ENCODE data around the gene ZNF343. TPM values are rescaled to one million over a fixed set of nuclear protein-coding genes. Genes with fewer than 3 reads are reported as not detected.
"Not testable (repeated sequence)": the region's sequence is repeated elsewhere in the genome, so short reads cannot be mapped to it uniquely, and the experiment has no call there.

Gene ZNF343
- polyA plus RNA-seq, 1 donor = 10.2 TPM

DNA sequence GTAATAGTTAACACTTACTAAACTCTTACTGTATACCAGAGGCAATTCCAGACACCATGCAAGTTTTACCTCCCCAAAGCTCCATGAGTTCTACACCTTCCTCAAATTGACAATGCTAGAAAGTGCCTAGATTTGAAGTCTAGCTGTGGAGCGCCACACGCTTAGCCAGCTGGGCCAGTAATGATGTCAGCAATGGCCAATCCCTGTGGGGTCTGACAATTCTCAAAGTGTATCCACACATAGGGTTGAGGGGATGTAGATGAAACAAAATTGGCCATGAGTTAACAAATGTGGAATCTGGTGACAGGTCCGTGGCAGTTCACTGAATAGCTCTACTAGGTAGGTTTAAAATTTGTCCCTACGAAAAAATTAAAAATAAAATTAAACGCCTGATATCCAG is 1.3 kb downstream of the ZNF343 start:
- Histone ChIP-seq H3K4me3 (ENCODE audit: low read length) (no peak overlapping the region), H3K4me1 (ENCODE audit: control insufficient read depth, insufficient read depth, low read length) (peaks cover 11% of the 10 kb centered on the region), H3K27ac (ENCODE audit: low read length) (no peak overlapping the region), H3K27me3 (ENCODE audit: control insufficient read depth, insufficient read depth, low read length) (no peaks in the 10 kb centered on the region), H3K9me3 (ENCODE audit: control insufficient read depth, low read depth, low read length) (no peaks in the 10 kb centered on the region), H3K36me3 (ENCODE audit: control insufficient read depth, insufficient read depth, low read length) (no peaks in the 10 kb centered on the region)
- DNase-seq = no peak
- WGBS (ENCODE audit: insufficient coverage, low lambda C conversion rate) = 80% methylated on average over 1 of the region's 5 CpGs

DNA sequence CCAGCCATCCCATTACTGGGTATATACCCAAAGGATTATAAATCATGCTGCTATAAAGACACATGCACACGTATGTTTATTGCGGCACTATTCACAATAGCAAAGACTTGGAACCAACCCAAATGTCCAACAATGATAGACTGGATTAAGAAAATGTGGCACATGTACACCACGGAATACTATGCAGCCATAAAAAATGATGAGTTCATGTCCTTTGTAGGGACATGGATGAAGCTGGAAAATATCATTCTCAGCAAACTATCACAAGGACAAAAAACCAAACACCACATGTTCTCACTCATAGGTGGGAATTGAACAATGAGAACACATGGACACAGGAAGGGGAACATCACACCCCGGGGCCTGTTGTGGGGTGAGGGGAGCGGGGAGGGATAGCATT is 2.3 kb downstream of the ZNF343 start:
- not testable (repeated sequence) for H3K4me3 ChIP-seq (ENCODE audit: low read length); DNase-seq; H3K9me3 ChIP-seq (ENCODE audit: control insufficient read depth, low read depth, low read length); H3K27ac ChIP-seq (ENCODE audit: low read length); H3K36me3 ChIP-seq (ENCODE audit: control insufficient read depth, insufficient read depth, low read length); H3K27me3 ChIP-seq (ENCODE audit: control insufficient read depth, insufficient read depth, low read length)
- no CpG with 5 or more reads among the region's 5 CpGs for WGBS (ENCODE audit: insufficient coverage, low lambda C conversion rate)
- H3K4me1 ChIP-seq (ENCODE audit: control insufficient read depth, insufficient read depth, low read length) = peaks cover 11% of the 10 kb centered on the region

DNA sequence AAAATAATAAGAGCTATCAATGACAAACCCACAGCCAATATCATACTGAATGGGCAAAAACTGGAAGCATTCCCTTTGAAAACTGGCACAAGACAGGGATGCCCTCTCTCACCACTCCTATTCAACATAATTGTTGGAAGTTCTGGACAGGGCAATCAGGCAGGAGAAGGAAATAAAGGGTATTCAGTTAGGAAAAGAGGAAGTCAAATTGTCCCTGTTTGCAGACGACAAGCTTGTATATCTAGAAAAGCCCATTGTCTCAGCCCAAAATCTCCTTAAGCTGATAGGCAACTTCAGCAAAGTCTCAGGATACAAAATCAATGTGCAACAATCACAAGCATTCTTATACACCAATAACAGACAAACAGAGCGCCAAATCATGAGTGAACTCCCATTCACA is 3.9 kb downstream of the ZNF343 start:
- not testable (repeated sequence) for H3K4me3 ChIP-seq (ENCODE audit: low read length); H3K9me3 ChIP-seq (ENCODE audit: control insufficient read depth, low read depth, low read length); H3K27ac ChIP-seq (ENCODE audit: low read length); H3K36me3 ChIP-seq (ENCODE audit: control insufficient read depth, insufficient read depth, low read length); H3K4me1 ChIP-seq (ENCODE audit: control insufficient read depth, insufficient read depth, low read length); H3K27me3 ChIP-seq (ENCODE audit: control insufficient read depth, insufficient read depth, low read length); DNase-seq
- no CpG with 5 or more reads among the region's 2 CpGs for WGBS (ENCODE audit: insufficient coverage, low lambda C conversion rate)

DNA sequence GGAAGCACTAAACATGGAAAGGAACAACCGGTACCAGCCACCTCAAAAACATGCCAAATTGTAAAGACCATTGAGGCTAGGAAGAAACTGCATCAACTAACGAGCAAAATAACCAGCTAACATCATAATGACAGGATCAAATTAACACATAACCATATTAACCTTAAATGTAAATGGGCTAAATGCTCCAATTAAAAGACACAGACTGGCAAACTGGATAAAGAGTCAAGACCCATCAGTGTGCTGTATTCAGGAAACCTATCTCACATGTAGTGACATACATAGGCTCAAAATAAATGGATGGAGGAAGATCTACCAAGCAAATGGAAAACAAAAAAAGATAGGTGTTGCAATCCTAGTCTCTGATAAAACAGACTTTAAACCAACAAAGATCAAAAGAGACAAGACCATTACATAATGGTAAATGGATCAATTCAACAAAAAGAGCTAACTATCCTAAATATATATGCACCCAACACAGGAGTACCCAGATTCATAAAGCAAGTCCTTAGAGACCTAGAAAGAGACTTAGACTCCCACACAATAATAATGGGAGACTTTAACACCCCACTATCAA is 5.8 kb downstream of the ZNF343 start:
- H3K27me3 ChIP-seq (ENCODE audit: control insufficient read depth, insufficient read depth, low read length); H3K4me1 ChIP-seq (ENCODE audit: control insufficient read depth, insufficient read depth, low read length); H3K9me3 ChIP-seq (ENCODE audit: control insufficient read depth, low read depth, low read length); DNase-seq; H3K27ac ChIP-seq (ENCODE audit: low read length); H3K4me3 ChIP-seq (ENCODE audit: low read length): not testable (repeated sequence)
- H3K36me3 ChIP-seq (ENCODE audit: control insufficient read depth, insufficient read depth, low read length) = peaks cover 17% of the 10 kb centered on the region
- no CpG with 5 or more reads among the region's 2 CpGs for WGBS (ENCODE audit: insufficient coverage, low lambda C conversion rate)

DNA sequence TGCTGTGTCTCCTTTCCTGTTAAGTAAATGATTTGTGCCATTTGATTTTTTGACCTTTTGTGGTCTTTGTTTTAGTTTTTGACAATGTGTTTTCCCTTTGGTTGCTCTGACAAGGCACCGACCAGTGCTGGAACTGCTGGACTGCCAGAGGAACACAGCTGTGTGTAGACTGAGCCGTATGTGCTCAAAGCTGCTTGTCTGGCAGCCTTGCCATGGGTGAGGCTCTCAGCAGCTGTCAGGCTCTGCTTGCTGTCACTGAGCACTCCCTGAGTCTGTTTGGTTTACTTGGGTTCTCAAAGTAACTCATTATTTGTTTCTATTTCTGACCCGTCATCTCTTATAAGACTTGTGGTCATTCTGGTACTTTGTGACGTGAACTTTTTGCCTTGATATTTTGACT is 23.1 kb downstream of the ZNF343 start:
- Histone ChIP-seq H3K27me3 (ENCODE audit: control insufficient read depth, insufficient read depth, low read length) (no peaks in the 10 kb centered on the region), H3K9me3 (ENCODE audit: control insufficient read depth, low read depth, low read length) (no peaks in the 10 kb centered on the region), H3K4me1 (ENCODE audit: control insufficient read depth, insufficient read depth, low read length) (no peaks in the 10 kb centered on the region), H3K4me3 (ENCODE audit: low read length) (no peak overlapping the region), H3K36me3 (ENCODE audit: control insufficient read depth, insufficient read depth, low read length) (peaks cover 69% of the 10 kb centered on the region), H3K27ac (ENCODE audit: low read length) (no peak overlapping the region)
- no peak for DNase-seq
- WGBS (ENCODE audit: insufficient coverage, low lambda C conversion rate) = 100% methylated on average over 1 of the region's 4 CpGs

DNA sequence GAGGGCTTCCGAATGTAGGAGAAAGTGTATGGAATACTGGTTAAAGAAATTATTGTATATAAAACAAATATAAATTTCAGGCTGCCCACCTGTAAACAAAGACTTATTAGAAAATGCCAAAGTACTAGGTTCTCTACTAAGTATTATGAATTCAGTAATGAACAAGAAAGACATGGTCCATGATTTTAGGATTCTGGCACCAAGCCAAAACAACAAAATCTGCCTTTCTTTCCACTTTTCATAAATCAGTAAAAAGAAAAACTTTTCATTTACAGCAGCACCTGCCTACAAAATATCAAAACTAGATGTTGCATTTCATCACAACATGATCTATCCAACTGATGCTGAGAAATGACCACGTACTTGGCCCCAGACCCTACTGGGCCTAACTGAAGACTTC is 23.6 kb downstream of the ZNF343 start:
- Histone ChIP-seq H3K4me1 (ENCODE audit: control insufficient read depth, insufficient read depth, low read length) (no peaks in the 10 kb centered on the region), H3K9me3 (ENCODE audit: control insufficient read depth, low read depth, low read length) (no peaks in the 10 kb centered on the region), H3K36me3 (ENCODE audit: control insufficient read depth, insufficient read depth, low read length) (peaks cover 72% of the 10 kb centered on the region), H3K27ac (ENCODE audit: low read length) (no peak overlapping the region), H3K4me3 (ENCODE audit: low read length) (no peak overlapping the region), H3K27me3 (ENCODE audit: control insufficient read depth, insufficient read depth, low read length) (no peaks in the 10 kb centered on the region)
- no CpG with 5 or more reads among the region's 2 CpGs for WGBS (ENCODE audit: insufficient coverage, low lambda C conversion rate)
- no peak for DNase-seq

DNA sequence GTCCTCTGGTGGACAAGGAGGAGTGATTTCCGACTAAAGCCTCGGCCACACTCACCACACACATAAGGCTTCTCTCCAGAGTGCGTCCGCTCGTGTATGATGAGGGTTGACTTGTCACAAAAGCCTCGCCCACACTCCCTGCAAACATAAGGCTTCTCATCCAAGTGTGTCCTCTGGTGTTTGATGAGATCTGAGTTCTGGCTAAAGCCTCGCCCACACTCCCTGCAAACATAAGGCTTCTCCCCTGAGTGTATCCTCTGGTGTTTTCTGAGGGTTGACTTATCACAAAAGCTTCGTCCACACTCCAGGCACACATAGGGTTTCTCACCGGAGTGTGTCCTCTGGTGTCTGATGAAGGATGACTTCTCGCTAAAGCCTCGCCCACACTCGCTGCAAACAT is 25.2 kb downstream of the ZNF343 start:
- DNase-seq = no peak
- Histone ChIP-seq H3K9me3 (ENCODE audit: control insufficient read depth, low read depth, low read length) (no peaks in the 10 kb centered on the region), H3K27ac (ENCODE audit: low read length) (no peak overlapping the region), H3K27me3 (ENCODE audit: control insufficient read depth, insufficient read depth, low read length) (no peaks in the 10 kb centered on the region), H3K4me1 (ENCODE audit: control insufficient read depth, insufficient read depth, low read length) (no peaks in the 10 kb centered on the region), H3K4me3 (ENCODE audit: low read length) (no peak overlapping the region), H3K36me3 (ENCODE audit: control insufficient read depth, insufficient read depth, low read length) (peaks cover 65% of the 10 kb centered on the region)
- no CpG with 5 or more reads among the region's 12 CpGs for WGBS (ENCODE audit: insufficient coverage, low lambda C conversion rate)

DNA sequence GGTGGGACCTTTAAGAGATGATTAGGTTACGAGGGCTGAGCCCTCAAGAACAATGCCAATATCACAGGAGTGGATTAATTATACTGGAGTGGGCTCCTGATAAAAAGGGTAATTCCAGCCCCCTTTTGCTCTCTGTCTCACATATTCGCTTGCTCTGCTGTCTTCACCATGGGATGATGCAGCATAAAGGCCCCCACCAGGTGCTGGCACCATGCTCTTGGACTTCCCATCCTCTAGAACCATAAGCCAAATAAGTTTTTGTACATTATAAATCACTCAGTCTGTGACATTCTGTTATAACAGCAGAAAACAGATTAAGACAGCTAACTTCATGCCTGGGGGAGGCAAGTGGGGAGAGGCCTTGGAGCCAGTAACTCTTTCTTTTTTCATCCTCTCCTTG is 28.3 kb downstream of the ZNF343 start:
- Histone ChIP-seq H3K4me3 (ENCODE audit: low read length) (no peak overlapping the region), H3K27me3 (ENCODE audit: control insufficient read depth, insufficient read depth, low read length) (no peaks in the 10 kb centered on the region), H3K36me3 (ENCODE audit: control insufficient read depth, insufficient read depth, low read length) (peaks cover 44% of the 10 kb centered on the region), H3K27ac (ENCODE audit: low read length) (no peak overlapping the region), H3K4me1 (ENCODE audit: control insufficient read depth, insufficient read depth, low read length) (no peaks in the 10 kb centered on the region), H3K9me3 (ENCODE audit: control insufficient read depth, low read depth, low read length) (no peaks in the 10 kb centered on the region)
- DNase-seq = no peak
- 100% methylated on average over 1 of the region's 2 CpGs for WGBS (ENCODE audit: insufficient coverage, low lambda C conversion rate)

DNA sequence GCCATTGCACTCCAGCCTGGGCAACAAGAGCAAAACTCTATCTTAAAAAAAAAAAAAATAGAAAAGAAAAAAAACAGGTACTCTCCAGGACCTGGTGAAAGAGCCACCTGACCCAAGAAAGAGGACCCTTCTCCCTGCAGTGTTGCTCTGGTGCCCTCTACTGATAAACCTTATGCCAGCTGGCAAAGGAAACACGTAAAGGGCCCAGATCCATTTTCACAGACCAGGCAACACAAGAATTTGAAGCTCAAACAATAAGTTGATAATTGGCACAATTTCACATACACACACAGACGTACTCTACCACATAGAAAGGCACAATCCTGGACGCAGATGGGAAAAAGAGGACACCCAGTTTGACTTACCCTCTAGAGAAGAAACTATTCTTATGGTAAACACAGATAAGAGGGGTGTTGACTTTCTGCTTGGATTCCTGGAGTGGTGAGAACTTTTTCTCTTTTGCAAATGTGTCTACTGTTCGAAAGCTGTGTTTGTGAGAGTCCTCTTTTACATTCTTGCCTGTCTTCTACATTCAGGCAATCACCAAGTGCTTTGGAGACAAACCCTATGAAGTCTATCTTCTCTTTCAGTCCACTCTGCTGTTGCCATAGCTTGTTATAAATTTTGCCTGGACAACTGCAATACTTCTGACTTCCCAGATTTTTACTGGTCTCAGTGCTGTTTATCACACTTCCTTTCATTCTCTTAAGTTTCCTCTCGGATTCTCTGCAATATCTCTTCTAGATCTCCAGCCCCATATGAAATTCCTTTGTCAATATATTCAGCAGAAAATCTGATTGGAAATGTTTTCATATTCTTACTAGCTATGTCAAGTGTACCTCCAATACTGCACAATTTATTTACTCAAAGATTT is 31.7 kb downstream of the ZNF343 start:
- Histone ChIP-seq H3K27me3 (ENCODE audit: control insufficient read depth, insufficient read depth, low read length) (no peaks in the 10 kb centered on the region), H3K27ac (ENCODE audit: low read length) (no peak overlapping the region)
- WGBS (ENCODE audit: insufficient coverage, low lambda C conversion rate) = 100% methylated on average over 2 of the region's 5 CpGs

DNA sequence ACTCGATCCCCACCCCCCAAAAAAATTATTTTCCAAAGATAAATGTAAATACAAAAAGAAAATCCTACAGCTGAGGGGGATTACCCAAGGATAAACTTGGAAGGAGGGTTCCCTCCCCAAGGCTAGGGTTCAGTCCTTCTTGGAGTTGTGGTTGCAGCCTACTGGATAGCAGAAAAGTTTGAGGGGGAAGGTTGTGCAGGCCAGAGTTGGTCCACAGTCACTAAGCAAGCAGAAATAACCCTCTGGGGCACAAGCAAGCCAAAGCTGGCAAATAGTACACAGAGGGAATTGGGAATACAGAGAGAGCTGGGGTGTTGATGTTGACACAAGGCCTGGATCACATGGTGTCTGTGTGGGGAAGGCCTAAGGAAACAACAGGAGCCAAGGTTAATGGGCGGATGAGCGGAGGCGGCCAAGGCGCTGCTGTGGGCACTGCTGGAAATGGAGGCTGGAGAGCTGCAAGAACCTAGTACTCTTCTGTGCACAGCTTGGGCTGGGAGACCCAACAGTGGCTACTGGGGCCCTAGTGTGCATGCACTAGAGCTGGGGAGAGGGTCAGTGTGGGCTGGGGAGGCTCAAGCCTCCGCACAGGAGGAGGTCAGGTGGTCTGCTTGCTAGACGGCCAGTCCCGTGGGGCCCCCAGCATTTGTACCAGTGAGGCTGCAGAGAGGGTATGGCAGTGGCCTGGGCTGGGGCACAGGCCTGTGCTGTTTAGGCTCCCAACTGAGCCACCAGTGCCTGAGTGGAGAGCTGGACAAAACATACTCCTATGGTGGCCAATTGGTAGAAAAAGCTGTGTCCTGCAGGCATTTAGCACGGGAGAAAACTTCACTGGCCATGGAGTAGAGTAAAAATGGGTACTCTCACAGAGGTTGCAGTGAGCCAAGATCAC is 32.6 kb downstream of the ZNF343 start:
- no peaks in the 10 kb centered on the region for H3K27me3 ChIP-seq (ENCODE audit: control insufficient read depth, insufficient read depth, low read length)
- H3K27ac ChIP-seq (ENCODE audit: low read length) = no peak overlapping the region
- peaks cover 9% of the 10 kb centered on the region for H3K36me3 ChIP-seq (ENCODE audit: control insufficient read depth, insufficient read depth, low read length)
- H3K4me3 ChIP-seq (ENCODE audit: low read length) = no peak overlapping the region
- no peaks in the 10 kb centered on the region for H3K9me3 ChIP-seq (ENCODE audit: control insufficient read depth, low read depth, low read length)
- no peak for DNase-seq
- H3K4me1 ChIP-seq (ENCODE audit: control insufficient read depth, insufficient read depth, low read length) = no peaks in the 10 kb centered on the region
- WGBS (ENCODE audit: insufficient coverage, low lambda C conversion rate) = 60% methylated on average over 1 of the region's 9 CpGs

More for the DNA sequence above, 31.7 kb downstream of the ZNF343 start:
- H3K4me1 ChIP-seq (ENCODE audit: control insufficient read depth, insufficient read depth, low read length) = no peaks in the 10 kb centered on the region
- DNase-seq = no peak
- no peak overlapping the region for H3K4me3 ChIP-seq (ENCODE audit: low read length)
- H3K36me3 ChIP-seq (ENCODE audit: control insufficient read depth, insufficient read depth, low read length) = peaks cover 16% of the 10 kb centered on the region
- H3K9me3 ChIP-seq (ENCODE audit: control insufficient read depth, low read depth, low read length) = no peaks in the 10 kb centered on the region
